BE2C (cell line): ENCODE measurements around the gene MBNL1.

ENCODE experiments used
- DNase-seq: peaks from one replicate; pipeline ENCODE4 v3.0.0-alpha.2; 2020
- H3K27me3 ChIP-seq: fragments of 250-450 bp; sonication (Bioruptor Pico); 2 replicates; pipeline ENCODE4 v1.5.1; 2020; ENCODE audit warnings: mild to moderate bottlenecking
- H3K36me3 ChIP-seq: fragments of 250-450 bp; sonication (Bioruptor Pico); 2 replicates; pipeline ENCODE4 v1.5.1; 2020; ENCODE audit warnings: mild to moderate bottlenecking
- H3K4me1 ChIP-seq: fragments of 250-450 bp; sonication (Bioruptor Pico); 2 replicates; pipeline ENCODE4 v1.5.1; 2020
- H3K4me3 ChIP-seq: 2 replicates; pipeline ENCODE4 v1.5.1; 2011; ENCODE audit warnings: low read depth, low read length
- H3K9me3 ChIP-seq: fragments of 250-450 bp; sonication (Bioruptor Pico); 2 replicates; pipeline ENCODE4 v1.5.1; 2020
- TF ChIP-seq, protein P1 (sequence below): IDR thresholded peaks from 2 replicates; pipeline ENCODE4 v1.5.1; 2012; ENCODE audit warnings: mild to moderate bottlenecking, low read depth, low read length

The MBNL1 gene

DNA sequence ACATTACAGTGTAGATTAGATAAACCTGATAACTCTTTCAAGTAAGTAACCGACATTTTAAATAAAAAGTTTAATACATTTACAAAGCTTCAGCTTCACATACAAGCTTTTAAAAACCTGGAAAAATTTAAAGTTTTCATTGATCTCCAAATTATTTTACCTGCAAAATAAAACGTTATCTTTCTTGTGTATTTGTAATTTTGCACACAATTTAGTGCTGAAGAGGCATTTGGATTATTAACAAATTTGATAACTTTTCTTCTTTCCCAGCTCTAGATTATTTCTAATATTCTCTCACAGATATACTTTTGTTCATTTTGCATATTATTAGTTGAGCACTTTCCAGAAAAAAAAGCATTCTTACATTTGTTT lies 24.2 kb upstream of the MBNL1 start:
- TF ChIP-seq, protein P1, sequence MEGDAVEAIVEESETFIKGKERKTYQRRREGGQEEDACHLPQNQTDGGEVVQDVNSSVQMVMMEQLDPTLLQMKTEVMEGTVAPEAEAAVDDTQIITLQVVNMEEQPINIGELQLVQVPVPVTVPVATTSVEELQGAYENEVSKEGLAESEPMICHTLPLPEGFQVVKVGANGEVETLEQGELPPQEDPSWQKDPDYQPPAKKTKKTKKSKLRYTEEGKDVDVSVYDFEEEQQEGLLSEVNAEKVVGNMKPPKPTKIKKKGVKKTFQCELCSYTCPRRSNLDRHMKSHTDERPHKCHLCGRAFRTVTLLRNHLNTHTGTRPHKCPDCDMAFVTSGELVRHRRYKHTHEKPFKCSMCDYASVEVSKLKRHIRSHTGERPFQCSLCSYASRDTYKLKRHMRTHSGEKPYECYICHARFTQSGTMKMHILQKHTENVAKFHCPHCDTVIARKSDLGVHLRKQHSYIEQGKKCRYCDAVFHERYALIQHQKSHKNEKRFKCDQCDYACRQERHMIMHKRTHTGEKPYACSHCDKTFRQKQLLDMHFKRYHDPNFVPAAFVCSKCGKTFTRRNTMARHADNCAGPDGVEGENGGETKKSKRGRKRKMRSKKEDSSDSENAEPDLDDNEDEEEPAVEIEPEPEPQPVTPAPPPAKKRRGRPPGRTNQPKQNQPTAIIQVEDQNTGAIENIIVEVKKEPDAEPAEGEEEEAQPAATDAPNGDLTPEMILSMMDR, result no peak
- H3K9me3 ChIP-seq, result no peaks in the 10 kb centered on the region
- H3K4me1 ChIP-seq, result no peaks in the 10 kb centered on the region
- H3K4me3 ChIP-seq, result no peak overlapping the region
- no peaks in the 10 kb centered on the region for H3K27me3 ChIP-seq
- H3K36me3 ChIP-seq, result no peaks in the 10 kb centered on the region
- no peak for DNase-seq

- Histone ChIP-seq H3K27me3 (no peaks in the 10 kb centered on the region), H3K9me3 (no peaks in the 10 kb centered on the region), H3K36me3 (no peaks in the 10 kb centered on the region), H3K4me1 (no peaks in the 10 kb centered on the region), H3K4me3 (no peak overlapping the region)
- DNase-seq, result no peak
- TF ChIP-seq, protein P1, result no peak
Observed at GRCh38 chr3:152245498-152246170, 23.1 kb upstream of the MBNL1 start.

GRCh38 chr3:152251916-152252315 lies 16.8 kb upstream of the MBNL1 start:
- Histone ChIP-seq H3K4me1 (no peaks in the 10 kb centered on the region), H3K9me3 (no peaks in the 10 kb centered on the region; the same call in none of the 2 replicates), H3K36me3 (no peaks in the 10 kb centered on the region), H3K4me3 (no peak overlapping the region), H3K27me3 (no peaks in the 10 kb centered on the region)
- no peak for DNase-seq
- TF ChIP-seq, protein P1, result no peak

DNA sequence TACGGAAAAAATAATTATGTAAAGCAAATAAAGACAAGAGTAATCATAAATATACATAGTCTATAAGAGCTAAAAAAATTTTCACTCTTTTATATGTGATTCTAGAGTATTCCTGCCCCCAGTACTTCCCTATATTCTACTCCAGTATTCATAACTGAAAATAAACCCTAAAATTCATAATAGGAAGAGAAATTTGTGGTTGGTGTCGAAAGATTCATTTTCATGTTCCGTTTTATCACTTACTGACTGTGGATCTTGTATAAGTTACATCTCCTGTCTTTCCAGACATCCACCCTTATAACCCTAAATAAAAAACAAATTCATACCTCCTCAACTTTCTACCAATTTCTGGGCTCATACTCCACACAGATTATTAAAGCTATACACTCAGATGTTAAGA lies 16.0 kb upstream of the MBNL1 start:
- no peak overlapping the region for H3K4me3 ChIP-seq
- no peaks in the 10 kb centered on the region; the same call in none of the 2 replicates for H3K9me3 ChIP-seq
- TF ChIP-seq, protein P1, result no peak
- no peaks in the 10 kb centered on the region for H3K27me3 ChIP-seq
- no peak for DNase-seq
- no peaks in the 10 kb centered on the region for H3K4me1 ChIP-seq
- no peaks in the 10 kb centered on the region for H3K36me3 ChIP-seq

DNA sequence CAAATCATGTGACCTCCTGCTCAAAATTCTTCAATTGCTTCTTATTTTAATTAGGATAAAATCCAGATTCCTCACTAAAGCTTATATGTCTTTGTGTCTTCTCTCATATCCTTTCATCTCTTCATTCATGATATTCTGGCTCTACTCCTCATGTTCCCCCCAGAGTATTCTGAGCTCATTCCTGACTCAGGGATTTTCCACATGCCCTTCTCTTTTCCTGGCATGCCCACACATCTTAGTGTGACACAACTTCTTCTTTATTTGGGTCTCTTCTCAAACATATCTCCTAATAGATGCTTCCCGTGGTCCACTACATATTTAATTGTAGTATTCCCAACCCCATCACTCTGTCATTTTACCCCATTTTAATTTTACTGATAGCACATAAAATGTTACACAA lies 15.2 kb upstream of the MBNL1 start:
- Histone ChIP-seq H3K4me1 (no peaks in the 10 kb centered on the region), H3K36me3 (no peaks in the 10 kb centered on the region), H3K27me3 (no peaks in the 10 kb centered on the region), H3K4me3 (no peak overlapping the region), H3K9me3 (no peaks in the 10 kb centered on the region; the same call in none of the 2 replicates)
- DNase-seq, result no peak
- TF ChIP-seq, protein P1, result no peak

DNA sequence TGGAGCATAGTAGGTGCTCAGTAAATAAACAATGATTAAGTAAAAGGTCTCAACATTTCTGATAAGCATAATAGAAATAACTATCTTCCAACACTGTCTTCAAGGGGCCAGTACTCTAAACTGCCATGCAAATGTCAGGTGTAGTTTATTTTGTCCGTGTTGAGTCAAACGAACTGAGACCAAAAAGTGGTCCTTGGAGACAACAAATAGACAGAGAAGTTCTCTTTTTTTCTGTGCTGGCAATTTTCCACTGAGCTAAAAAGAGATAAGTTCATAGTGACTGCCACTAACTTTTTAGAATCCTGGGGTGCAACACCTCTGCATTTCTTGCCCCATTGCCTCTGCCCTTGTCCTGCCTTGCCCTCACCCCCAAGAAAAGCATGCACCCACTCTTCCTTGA lies 14.7 kb upstream of the MBNL1 start:
- Histone ChIP-seq H3K9me3 (no peaks in the 10 kb centered on the region; the same call in none of the 2 replicates), H3K4me3 (no peak overlapping the region), H3K36me3 (no peaks in the 10 kb centered on the region), H3K27me3 (no peaks in the 10 kb centered on the region), H3K4me1 (no peaks in the 10 kb centered on the region)
- TF ChIP-seq, protein P1, result no peak
- DNase-seq, result no peak
